Trophoblast cell (in vitro differentiated cells and primary cell): ENCODE data around the gene CNTRL.

Experiments
- DNase-seq, 2 donors: peaks; one replicate each; pipeline ENCODE4 v3.0.0-alpha.2; 2016
- H2AFZ ChIP-seq: 2 replicates; pipeline ENCODE4 v1.6.1; 2013; ENCODE audit warnings: low read length, moderate library complexity, mild to moderate bottlenecking; ENCODE audit not compliant: insufficient read depth, poor library complexity
- H2AK5ac ChIP-seq: 2 replicates; pipeline ENCODE4 v1.6.1; 2013; ENCODE audit warnings: mild to moderate bottlenecking, low read length
- H2BK120ac ChIP-seq: 2 replicates; pipeline ENCODE4 v1.6.1; 2013; ENCODE audit warnings: low read length, mild to moderate bottlenecking, moderate library complexity; ENCODE audit not compliant: insufficient read depth, poor library complexity
- H2BK12ac ChIP-seq: 2 replicates; pipeline ENCODE4 v1.6.1; 2013; ENCODE audit warnings: mild to moderate bottlenecking, low read length, moderate library complexity
- H2BK5ac ChIP-seq: 2 replicates; pipeline ENCODE4 v1.6.1; 2013; ENCODE audit warnings: low read length, low read depth, moderate library complexity, mild to moderate bottlenecking; ENCODE audit not compliant: poor library complexity
- H3K14ac ChIP-seq: 2 replicates; pipeline ENCODE4 v1.6.1; 2013; ENCODE audit warnings: mild to moderate bottlenecking, low read length
- H3K18ac ChIP-seq: 2 replicates; pipeline ENCODE4 v1.6.1; 2013; ENCODE audit warnings: mild to moderate bottlenecking, low read length
- H3K23ac ChIP-seq: 2 replicates; pipeline ENCODE4 v1.6.1; 2013; ENCODE audit warnings: low read length
- H3K27ac ChIP-seq: 2 replicates; pipeline ENCODE4 v1.5.1; 2013; ENCODE audit warnings: low read depth, mild to moderate bottlenecking, inconsistent platforms, low read length, moderate library complexity
- H3K27me3 ChIP-seq: 2 replicates; pipeline ENCODE4 v1.6.1; 2013; ENCODE audit warnings: inconsistent platforms, mild to moderate bottlenecking, low read length, moderate library complexity; ENCODE audit not compliant: insufficient read depth
- H3K36me3 ChIP-seq, 2 experiments: 1 replicate in 1 of 2; 2 replicates in 1 of 2; pipeline ENCODE4 v1.6.1; 2013; ENCODE audit warnings: low read length in 2 of 2, mild to moderate bottlenecking in 2 of 2, moderate library complexity in 1 of 2; ENCODE audit not compliant: insufficient read depth in 2 of 2, control insufficient read depth in 1 of 2
- H3K4ac ChIP-seq: 2 replicates; pipeline ENCODE4 v1.6.1; 2013; ENCODE audit warnings: low read depth, mild to moderate bottlenecking, low read length, moderate library complexity
- H3K4me1 ChIP-seq, 2 experiments: 1 replicate in 1 of 2; 2 replicates in 1 of 2; pipeline ENCODE4 v1.6.1; 2013; ENCODE audit warnings: low read length in 2 of 2, mild to moderate bottlenecking in 2 of 2, moderate library complexity in 1 of 2; ENCODE audit not compliant: insufficient read depth in 2 of 2, control insufficient read depth in 1 of 2
- H3K4me2 ChIP-seq: 2 replicates; pipeline ENCODE4 v1.6.1; 2013; ENCODE audit warnings: inconsistent platforms, mild to moderate bottlenecking, low read length, moderate library complexity
- H3K4me3 ChIP-seq: 2 replicates; pipeline ENCODE4 v1.5.1; 2013; ENCODE audit warnings: mild to moderate bottlenecking, low read depth, low read length, inconsistent platforms
- H3K79me1 ChIP-seq: one replicate; pipeline ENCODE4 v1.6.1; 2013; ENCODE audit warnings: low read length
- H3K79me2 ChIP-seq: 2 replicates; pipeline ENCODE4 v1.6.1; 2013; ENCODE audit warnings: low read length, mild to moderate bottlenecking; ENCODE audit not compliant: control insufficient read depth, insufficient read depth, poor library complexity
- H3K9ac ChIP-seq: 2 replicates; pipeline ENCODE4 v1.6.1; 2013; ENCODE audit warnings: mild to moderate bottlenecking, low read length
- H3K9me3 ChIP-seq: 2 replicates; pipeline ENCODE4 v1.6.1; 2013; ENCODE audit warnings: low read depth, mild to moderate bottlenecking, control low read depth, inconsistent platforms, low read length; ENCODE audit not compliant: insufficient read depth
- H4K12ac ChIP-seq: 2 replicates; pipeline ENCODE4 v1.6.1; 2013; ENCODE audit warnings: low read depth, mild to moderate bottlenecking, low read length, moderate library complexity
- H4K8ac ChIP-seq: 2 replicates; pipeline ENCODE4 v1.6.1; 2013; ENCODE audit warnings: low read depth, mild to moderate bottlenecking, low read length, moderate library complexity
- H4K91ac ChIP-seq: one replicate; pipeline ENCODE4 v1.6.1; 2013; ENCODE audit warnings: low read depth, mild to moderate bottlenecking, low read length, moderate library complexity
- WGBS: extraction: QIAGEN DNeasy Blood & Tissue Kit; methylation state at CpG from one replicate; pipeline ENCODE4 v1.1.7; 2013; ENCODE audit warnings: missing lambda C conversion rate; ENCODE audit not compliant: insufficient read length, insufficient coverage; ENCODE audit errors: extremely low coverage; 5-methylcytosine and 5-hydroxymethylcytosine counted together

Gene CNTRL

GRCh38 chr9:121138973-121139372, 64.2 kb downstream of the CNTRL start:
- Histone ChIP-seq H3K79me2 (no peaks in the 10 kb centered on the region), H3K4ac (no peak overlapping the region), H2AK5ac (no peak overlapping the region), H4K91ac (no peak overlapping the region), H3K4me3 (no peak overlapping the region), H3K14ac (no peak overlapping the region), H2AFZ (no peak overlapping the region), H3K9ac (no peak overlapping the region), H3K36me3 (peaks cover 0 to 8% of the 10 kb centered on the region in 2 experiments), H3K27me3 (no peaks in the 10 kb centered on the region), H3K4me1 (no peaks in the 10 kb centered on the region), H3K9me3 (no peaks in the 10 kb centered on the region), H3K23ac (no peak overlapping the region), H4K8ac (no peak overlapping the region), H3K79me1 (no peaks in the 10 kb centered on the region), H3K18ac (no peak overlapping the region), H3K27ac (no peak overlapping the region), H2BK5ac (no peak overlapping the region), H2BK12ac (no peak overlapping the region), H3K4me2 (no peak overlapping the region), H2BK120ac (no peak overlapping the region), H4K12ac (no peak overlapping the region)
- DNase-seq, result peak in 1 of 2 donors; percentile 30
- WGBS, result no CpG with 5 or more reads among the region's 3 CpGs

- H3K27me3 ChIP-seq, result no peaks in the 10 kb centered on the region
- no peak overlapping the region for H4K8ac ChIP-seq
- no peak overlapping the region for H3K27ac ChIP-seq
- no peak overlapping the region for H3K18ac ChIP-seq
- H3K14ac ChIP-seq, result no peak overlapping the region
- no peaks in the 10 kb centered on the region for H3K79me2 ChIP-seq
- H3K9me3 ChIP-seq, result no peaks in the 10 kb centered on the region
- no peak overlapping the region for H3K4me3 ChIP-seq
- H2BK120ac ChIP-seq, result no peak overlapping the region
- H2AFZ ChIP-seq, result no peak overlapping the region
- H4K91ac ChIP-seq, result no peak overlapping the region
- H2BK5ac ChIP-seq, result no peak overlapping the region
- H3K4me2 ChIP-seq, result no peak overlapping the region
- no peak overlapping the region for H2BK12ac ChIP-seq
- no peaks in the 10 kb centered on the region for H3K79me1 ChIP-seq
- H3K9ac ChIP-seq, result no peak overlapping the region
- no CpG with 5 or more reads among the region's 1 CpG for WGBS
- peak in 1 of 2 donors; percentile 37 for DNase-seq
- no peak overlapping the region for H3K23ac ChIP-seq
- no peak overlapping the region for H3K4ac ChIP-seq
- H3K36me3 ChIP-seq, result peaks cover 0 to 12% of the 10 kb centered on the region in 2 experiments
- no peak overlapping the region for H2AK5ac ChIP-seq
- H4K12ac ChIP-seq, result no peak overlapping the region
- no peaks in the 10 kb centered on the region for H3K4me1 ChIP-seq
Measured at GRCh38 chr9:121140162-121140561, 65.4 kb downstream of the CNTRL start.

- Histone ChIP-seq H3K18ac (no peak overlapping the region), H3K79me2 (no peaks in the 10 kb centered on the region), H2BK5ac (no peak overlapping the region), H3K4me1 (no peaks in the 10 kb centered on the region), H2BK120ac (no peak overlapping the region), H4K8ac (no peak overlapping the region), H3K9ac (no peak overlapping the region), H3K79me1 (no peaks in the 10 kb centered on the region), H3K4me3 (no peak overlapping the region), H2BK12ac (no peak overlapping the region), H4K12ac (no peak overlapping the region), H3K9me3 (no peaks in the 10 kb centered on the region), H2AK5ac (no peak overlapping the region), H3K27ac (no peak overlapping the region), H3K4ac (no peak overlapping the region), H3K27me3 (no peaks in the 10 kb centered on the region), H2AFZ (no peak overlapping the region), H4K91ac (no peak overlapping the region), H3K23ac (no peak overlapping the region), H3K14ac (no peak overlapping the region), H3K4me2 (no peak overlapping the region), H3K36me3 (peaks cover 0 to 12% of the 10 kb centered on the region in 2 experiments)
- DNase-seq, result no peak
- no CpG with 5 or more reads among the region's 1 CpG for WGBS
Measured at GRCh38 chr9:121141306-121141705, 66.6 kb downstream of the CNTRL start.

- H3K27me3 ChIP-seq, result no peaks in the 10 kb centered on the region
- H3K4ac ChIP-seq, result no peak overlapping the region
- H3K9ac ChIP-seq, result no peak overlapping the region
- H3K14ac ChIP-seq, result no peak overlapping the region
- H2BK120ac ChIP-seq, result no peak overlapping the region
- H4K12ac ChIP-seq, result no peak overlapping the region
- peaks cover 0 to 12% of the 10 kb centered on the region in 2 experiments for H3K36me3 ChIP-seq
- no peak overlapping the region for H4K8ac ChIP-seq
- H2AK5ac ChIP-seq, result no peak overlapping the region
- H2AFZ ChIP-seq, result no peak overlapping the region
- no peaks in the 10 kb centered on the region for H3K79me2 ChIP-seq
- H3K23ac ChIP-seq, result no peak overlapping the region
- no peak overlapping the region for H3K27ac ChIP-seq
- H3K4me1 ChIP-seq, result no peaks in the 10 kb centered on the region
- no peak overlapping the region for H3K18ac ChIP-seq
- H3K4me2 ChIP-seq, result no peak overlapping the region
- H3K79me1 ChIP-seq, result no peaks in the 10 kb centered on the region
- peak in 1 of 2 donors; percentile 73 for DNase-seq
- H3K4me3 ChIP-seq, result no peak overlapping the region
- H3K9me3 ChIP-seq, result no peaks in the 10 kb centered on the region
- no peak overlapping the region for H2BK5ac ChIP-seq
- WGBS, result no CpG with 5 or more reads among the region's 1 CpG
- no peak overlapping the region for H4K91ac ChIP-seq
- H2BK12ac ChIP-seq, result no peak overlapping the region
Measured at GRCh38 chr9:121141706-121142105, 67.0 kb downstream of the CNTRL start.
